H9 (cell line): ENCODE measurements around the gene RABGAP1. TPM values are rescaled to one million over a fixed set of nuclear protein-coding genes. Genes with fewer than 3 reads are reported as not detected.

ENCODE experiments used
- DNase-seq: peaks from one replicate; pipeline ENCODE4 v3.0.0-alpha.2; 2017
- H2AFZ ChIP-seq: one replicate; pipeline ENCODE4 v1.6.1; 2013; ENCODE audit warnings: mild to moderate bottlenecking, low read length, control low read depth, moderate library complexity
- H2AK5ac ChIP-seq: 2 replicates; pipeline ENCODE4 v1.6.1; 2013; ENCODE audit warnings: low read length, control low read depth, mixed read lengths; ENCODE audit not compliant: insufficient read length
- H2BK120ac ChIP-seq: one replicate; pipeline ENCODE4 v1.6.1; 2013; ENCODE audit warnings: low read depth, mild to moderate bottlenecking, low read length, control low read depth, inconsistent platforms; ENCODE audit not compliant: poor library complexity, severe bottlenecking
- H2BK12ac ChIP-seq: 2 replicates; pipeline ENCODE4 v1.6.1; 2013; ENCODE audit warnings: low read length, control low read depth, mixed read lengths, low read depth; ENCODE audit not compliant: insufficient read length
- H2BK15ac ChIP-seq: 2 replicates; pipeline ENCODE4 v1.6.1; 2013; ENCODE audit warnings: low read depth, low read length, control low read depth
- H2BK20ac ChIP-seq: one replicate; pipeline ENCODE4 v1.6.1; 2013; ENCODE audit warnings: low read depth, mild to moderate bottlenecking, low read length, control low read depth, inconsistent platforms; ENCODE audit not compliant: poor library complexity, severe bottlenecking
- H2BK5ac ChIP-seq: 2 replicates; pipeline ENCODE4 v1.6.1; 2013; ENCODE audit warnings: low read length, control low read depth, mixed read lengths; ENCODE audit not compliant: insufficient read length
- H3K14ac ChIP-seq: 2 replicates; pipeline ENCODE4 v1.6.1; 2013; ENCODE audit warnings: low read length, control low read depth; ENCODE audit not compliant: insufficient read depth
- H3K18ac ChIP-seq: 2 replicates; pipeline ENCODE4 v1.6.1; 2013; ENCODE audit warnings: low read depth, mild to moderate bottlenecking, mixed read lengths, low read length, control low read depth; ENCODE audit not compliant: insufficient read length
- H3K23ac ChIP-seq: 2 replicates; pipeline ENCODE4 v1.6.1; 2013; ENCODE audit warnings: low read length, control low read depth, mixed read lengths, low read depth; ENCODE audit not compliant: insufficient read length
- H3K23me2 ChIP-seq: 2 replicates; pipeline ENCODE4 v1.6.1; 2013; ENCODE audit warnings: low read depth, mild to moderate bottlenecking, mixed read lengths, low read length, control low read depth; ENCODE audit not compliant: insufficient read length, poor library complexity, severe bottlenecking
- H3K27ac ChIP-seq: 2 replicates; pipeline ENCODE4 v1.5.1; 2013; ENCODE audit warnings: low read length, control low read depth, mixed read lengths, low read depth; ENCODE audit not compliant: insufficient read length
- H3K27me3 ChIP-seq: 2 replicates; pipeline ENCODE4 v1.6.1; 2013; ENCODE audit warnings: low read length, control low read depth, inconsistent platforms; ENCODE audit not compliant: insufficient read depth
- H3K4ac ChIP-seq: 2 replicates; pipeline ENCODE4 v1.6.1; 2013; ENCODE audit warnings: low read depth, mild to moderate bottlenecking, control low read depth, inconsistent platforms, low read length, moderate library complexity
- H3K4me1 ChIP-seq: 2 replicates; pipeline ENCODE4 v1.6.1; 2013; ENCODE audit warnings: low read length, control low read depth, inconsistent platforms; ENCODE audit not compliant: insufficient read depth
- H3K4me2 ChIP-seq: 2 replicates; pipeline ENCODE4 v1.6.1; 2013; ENCODE audit warnings: low read length, control low read depth, mixed read lengths; ENCODE audit not compliant: insufficient read length, insufficient read depth
- H3K56ac ChIP-seq: 2 replicates; pipeline ENCODE4 v1.6.1; 2013; ENCODE audit warnings: low read depth, mild to moderate bottlenecking, mixed read lengths, low read length, control low read depth; ENCODE audit not compliant: insufficient read length
- H3K79me1 ChIP-seq: 2 replicates; pipeline ENCODE4 v1.6.1; 2013; ENCODE audit warnings: low read depth, mild to moderate bottlenecking, moderate library complexity, low read length, control low read depth, inconsistent platforms; ENCODE audit not compliant: insufficient read depth, poor library complexity, severe bottlenecking
- H3K79me2 ChIP-seq: 2 replicates; pipeline ENCODE4 v1.6.1; 2013; ENCODE audit warnings: low read length, control low read depth, inconsistent platforms; ENCODE audit not compliant: insufficient read depth
- H3K9ac ChIP-seq: 2 replicates; pipeline ENCODE4 v1.6.1; 2013; ENCODE audit warnings: low read length, control low read depth, mixed read lengths; ENCODE audit not compliant: insufficient read length; ENCODE audit errors: extremely low read depth
- H3K9me3 ChIP-seq: one replicate; pipeline ENCODE4 v1.6.1; 2013; ENCODE audit warnings: low read depth, low read length, inconsistent platforms; ENCODE audit not compliant: control insufficient read depth
- H3T11ph ChIP-seq: one replicate; pipeline ENCODE4 v1.6.1; 2013; ENCODE audit warnings: mild to moderate bottlenecking, low read length, control low read depth, inconsistent platforms
- H4K20me1 ChIP-seq: one replicate; pipeline ENCODE4 v1.6.1; 2013; ENCODE audit not compliant: control insufficient read depth, insufficient read length, insufficient read depth
- H4K5ac ChIP-seq: 2 replicates; pipeline ENCODE4 v1.6.1; 2013; ENCODE audit warnings: low read depth, mild to moderate bottlenecking, mixed read lengths, low read length, control low read depth; ENCODE audit not compliant: insufficient read length
- H4K8ac ChIP-seq: replicated peaks from 2 replicates; pipeline ENCODE4 v1.6.1; 2013; ENCODE audit warnings: low read length, control low read depth, mixed read lengths, low read depth; ENCODE audit not compliant: insufficient read length
- H4K91ac ChIP-seq: 2 replicates; pipeline ENCODE4 v1.6.1; 2013; ENCODE audit warnings: low read depth, mild to moderate bottlenecking, moderate library complexity, mixed read lengths, low read length, control low read depth; ENCODE audit not compliant: insufficient read length
- H3K27ac Mint-ChIP-seq, 3 experiments: 2 replicates in 2 of 3; 3 replicates in 1 of 3; pipeline ENCODE4 v1.8.0; 2020 to 2021; ENCODE audit warnings: mixed read lengths in 3 of 3, mild to moderate bottlenecking in 1 of 3, moderate library complexity in 1 of 3
- H3K27me3 Mint-ChIP-seq: 2 replicates; pipeline ENCODE4 v1.8.0; 2021; ENCODE audit warnings: low read depth, mild to moderate bottlenecking, moderate library complexity, mixed read lengths
- H3K36me3 Mint-ChIP-seq, 3 experiments: 2 replicates in 2 of 3; 3 replicates in 1 of 3; pipeline ENCODE4 v1.8.0; 2020 to 2021; ENCODE audit warnings: low read depth in 3 of 3, mixed read lengths in 3 of 3; ENCODE audit not compliant: insufficient read depth in 1 of 3
- H3K4me1 Mint-ChIP-seq, 2 experiments: 2 replicates each; pipeline ENCODE4 v1.8.0; 2020; ENCODE audit warnings: mixed read lengths in 2 of 2
- H3K4me3 Mint-ChIP-seq, 2 experiments: 2 replicates in 1 of 2; 3 replicates in 1 of 2; pipeline ENCODE4 v1.8.0; 2020 to 2021; ENCODE audit warnings: mild to moderate bottlenecking in 2 of 2, mixed read lengths in 2 of 2, moderate library complexity in 1 of 2
- H3K9me3 Mint-ChIP-seq, 2 experiments: 2 replicates in 1 of 2; 3 replicates in 1 of 2; pipeline ENCODE4 v1.8.0; 2020; ENCODE audit warnings: mild to moderate bottlenecking in 2 of 2, mixed read lengths in 2 of 2, moderate library complexity in 1 of 2
- CTCF ChIP-seq: fragments of 200-600 bp; sonication (generic); conservative IDR thresholded peaks from 3 replicates; pipeline ENCODE4 v1.8.0; 2021; ENCODE audit warnings: antibody characterized with exemption, mild to moderate bottlenecking
- WGBS: extraction: QIAGEN DNeasy Blood & Tissue Kit; methylation state at CpG from one replicate; pipeline ENCODE4 v1.1.7; 2013; ENCODE audit warnings: missing lambda C conversion rate, low lambda C conversion rate, mixed read lengths; ENCODE audit not compliant: insufficient read length; ENCODE audit errors: extremely low coverage; 5-methylcytosine and 5-hydroxymethylcytosine counted together
- total RNA-seq: library from RNA; stranded (reverse); gene quantifications from 2 replicates; pipeline ENCODE4 v1.2.1, GENCODE V29; 2021

The RABGAP1 gene
- total RNA-seq, 1 experiment from 2014 or later, result 31.6 TPM

- Histone ChIP-seq H3K23me2 (peaks cover 9% of the 10 kb centered on the region), H2AK5ac (no peak overlapping the region), H3K4me1 (no peaks in the 10 kb centered on the region), H3K56ac (peak overlapping the region; percentile 6), H3K79me2 (peaks cover 12% of the 10 kb centered on the region; the same call in 1 of the 2 replicates), H3K18ac (peak overlapping the region; percentile 98), H2AFZ (no peak overlapping the region), H4K8ac (peak overlapping the region; percentile 27), H3K23ac (no peak overlapping the region), H2BK5ac (peak overlapping the region; percentile 31), H4K20me1 (no peaks in the 10 kb centered on the region), H2BK20ac (no peak overlapping the region), H3T11ph (no peak overlapping the region), H4K91ac (no peak overlapping the region), H3K9ac (peak overlapping the region; percentile 99), H3K14ac (peak overlapping the region; percentile 98; the same call in 1 of the 2 replicates), H3K79me1 (peaks cover 3% of the 10 kb centered on the region), H2BK12ac (no peak overlapping the region), H2BK120ac (no peak overlapping the region), H3K4me2 (peak overlapping the region; percentile 71), H3K4ac (no peak overlapping the region; the same call in 1 of the 2 replicates), H3K27ac (peak overlapping the region; percentile 98), H4K5ac (peak overlapping the region; percentile 65), H3K9me3 (no peaks in the 10 kb centered on the region), H3K27me3 (no peaks in the 10 kb centered on the region), H2BK15ac (no peak overlapping the region)
- H3K4me3 Mint-ChIP-seq, result peak overlapping the region; percentile 89 to 93
- no peaks in the 10 kb centered on the region for H3K27me3 Mint-ChIP-seq
- peaks cover 11 to 23% (median 18%) of the 10 kb centered on the region in 3 experiments; a peak in 6 of 7 replicates for H3K36me3 Mint-ChIP-seq
- no peak for DNase-seq
- H3K27ac Mint-ChIP-seq, result peak overlapping the region; percentile 99
- TF ChIP-seq CTCF, result no peak
- H3K9me3 Mint-ChIP-seq, result no peaks in the 10 kb centered on the region
- H3K4me1 Mint-ChIP-seq, result peaks cover 7 to 10% of the 10 kb centered on the region in 2 experiments
- WGBS, result 100% methylated on average over 2 of the region's 9 CpGs
Measured at GRCh38 chr9:122912671-122912963, 28.2 kb upstream of the RABGAP1 start.
